ENCODE results near the gene BLMH. TPM values are rescaled to one million over a fixed set of nuclear protein-coding genes. Genes with fewer than 3 reads are reported as not detected.

The BLMH gene
- total and polyA plus RNA-seq, 4 donors, result 4.2 to 17.5 (median 12.9) TPM

DNA sequence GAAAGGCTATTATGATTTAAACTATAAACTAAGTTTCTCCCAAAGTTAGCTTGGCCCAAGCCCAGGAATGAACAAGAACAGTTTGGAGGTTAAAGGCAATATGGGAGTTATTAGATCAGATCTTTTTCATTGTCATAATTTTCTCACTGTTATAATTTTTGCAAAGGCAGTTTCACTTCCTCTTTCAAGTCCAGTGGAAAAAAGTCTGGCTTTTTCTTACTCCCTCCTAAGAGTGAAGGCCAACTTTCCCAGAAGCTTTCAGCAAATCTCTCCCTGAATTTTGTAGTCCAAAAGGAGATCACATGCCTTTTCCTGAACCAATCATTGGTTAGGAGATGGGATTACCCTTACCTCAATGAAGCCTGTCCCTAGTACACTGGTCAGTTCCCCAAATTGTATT, 9.1 kb upstream of the BLMH start:
- Histone ChIP-seq H3K4me3 (ENCODE audit: low read depth in 1 of 3, low read length in 3 of 3) (no peak overlapping the region), H3K9ac (ENCODE audit: low read depth in 1 of 2, low read length in 2 of 2) (no peak overlapping the region), H3K27ac (ENCODE audit: low read depth in 1 of 2, low read length in 2 of 2) (no peak overlapping the region), H3K4me1 (ENCODE audit: control insufficient read depth in 4 of 4, insufficient read depth in 4 of 4, low read length in 3 of 4) (no peaks in the 10 kb centered on the region), H3K27me3 (ENCODE audit: control insufficient read depth in 4 of 4, insufficient read depth in 4 of 4, low read length in 3 of 4) (no peaks in the 10 kb centered on the region), H3K36me3 (ENCODE audit: control insufficient read depth in 4 of 4, insufficient read depth in 3 of 4, low read depth in 1 of 4, low read length in 3 of 4) (no peaks in the 10 kb centered on the region), H3K9me3 (ENCODE audit: control insufficient read depth in 4 of 4, low read length in 3 of 4) (peaks cover 0 to 4% (median 0%) of the 10 kb centered on the region in 4 donors)
- DNase-seq (ENCODE audit: low spot score), result no peak
- TF ChIP-seq EGR1 (IDR thresholded peaks at IDR 0.05; ENCODE audit: low read depth in 2 of 2) (no peak), HNF4A (conservative IDR thresholded peaks at IDR 0.05) (no peak), NR2F2 (IDR thresholded peaks at IDR 0.05) (no peak), RXRA (IDR thresholded peaks at IDR 0.05) (no peak)
- TF ChIP-seq, protein P1, sequence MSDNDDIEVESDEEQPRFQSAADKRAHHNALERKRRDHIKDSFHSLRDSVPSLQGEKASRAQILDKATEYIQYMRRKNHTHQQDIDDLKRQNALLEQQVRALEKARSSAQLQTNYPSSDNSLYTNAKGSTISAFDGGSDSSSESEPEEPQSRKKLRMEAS (IDR thresholded peaks at IDR 0.05), result no peak
- TF ChIP-seq, protein P2, sequence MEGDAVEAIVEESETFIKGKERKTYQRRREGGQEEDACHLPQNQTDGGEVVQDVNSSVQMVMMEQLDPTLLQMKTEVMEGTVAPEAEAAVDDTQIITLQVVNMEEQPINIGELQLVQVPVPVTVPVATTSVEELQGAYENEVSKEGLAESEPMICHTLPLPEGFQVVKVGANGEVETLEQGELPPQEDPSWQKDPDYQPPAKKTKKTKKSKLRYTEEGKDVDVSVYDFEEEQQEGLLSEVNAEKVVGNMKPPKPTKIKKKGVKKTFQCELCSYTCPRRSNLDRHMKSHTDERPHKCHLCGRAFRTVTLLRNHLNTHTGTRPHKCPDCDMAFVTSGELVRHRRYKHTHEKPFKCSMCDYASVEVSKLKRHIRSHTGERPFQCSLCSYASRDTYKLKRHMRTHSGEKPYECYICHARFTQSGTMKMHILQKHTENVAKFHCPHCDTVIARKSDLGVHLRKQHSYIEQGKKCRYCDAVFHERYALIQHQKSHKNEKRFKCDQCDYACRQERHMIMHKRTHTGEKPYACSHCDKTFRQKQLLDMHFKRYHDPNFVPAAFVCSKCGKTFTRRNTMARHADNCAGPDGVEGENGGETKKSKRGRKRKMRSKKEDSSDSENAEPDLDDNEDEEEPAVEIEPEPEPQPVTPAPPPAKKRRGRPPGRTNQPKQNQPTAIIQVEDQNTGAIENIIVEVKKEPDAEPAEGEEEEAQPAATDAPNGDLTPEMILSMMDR (IDR thresholded peaks at IDR 0.05; ENCODE audit: low read depth, low read length, missing input control), result no peak

DNA sequence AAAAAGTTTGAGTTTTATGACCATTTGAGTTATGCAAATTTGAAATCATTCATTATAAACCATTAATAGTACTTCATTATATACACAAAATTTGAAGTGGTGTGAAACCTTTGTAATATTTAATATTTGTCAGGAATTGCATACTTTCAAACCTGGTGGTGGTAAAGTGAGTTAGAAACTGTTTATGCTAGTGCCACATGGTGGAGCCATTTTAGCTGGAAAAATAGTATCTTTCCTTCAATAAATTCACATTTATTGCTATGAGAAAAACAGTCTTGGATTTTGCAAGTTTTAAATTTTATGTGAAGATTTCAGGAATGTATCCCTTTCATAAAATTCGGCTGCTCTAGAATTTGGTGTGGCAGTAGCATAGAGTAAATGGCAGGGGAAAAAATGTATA, 7.3 kb upstream of the BLMH start:
- WGBS, result 80% methylated on average over 1 of the region's 1 CpG
- peaks cover 0 to 4% (median 0%) of the 10 kb centered on the region in 4 donors for H3K9me3 ChIP-seq (ENCODE audit: control insufficient read depth in 4 of 4, low read length in 3 of 4)
- TF ChIP-seq RAD21 (IDR thresholded peaks at IDR 0.05) (peak in 1 of 2 donors; percentile 48), EGR1 (IDR thresholded peaks at IDR 0.05; ENCODE audit: low read depth in 2 of 2) (no peak)
- TF ChIP-seq, protein P2 (IDR thresholded peaks at IDR 0.05; ENCODE audit: low read depth, low read length, missing input control), result peak; percentile 22

DNA sequence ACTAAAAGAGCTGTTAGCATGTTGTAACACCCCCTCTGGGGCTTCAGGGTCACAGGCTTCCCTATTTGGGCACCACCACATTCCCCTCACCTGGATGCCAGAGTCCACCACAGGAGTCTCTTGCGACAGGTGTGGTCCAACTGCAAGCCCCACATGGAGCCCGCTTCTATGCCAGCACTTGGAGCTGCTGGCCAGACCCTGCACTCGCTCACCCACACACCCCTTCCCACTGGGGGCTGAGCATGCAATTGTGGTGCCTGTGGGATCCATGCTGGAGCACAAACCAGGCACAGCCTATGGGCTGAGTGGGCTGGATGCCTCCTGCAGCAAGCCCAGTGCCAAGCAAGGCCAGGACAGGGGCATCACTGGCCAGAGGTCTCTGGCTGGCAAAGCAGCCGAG, 6.0 kb upstream of the BLMH start:
- H3K9me3 ChIP-seq (ENCODE audit: control insufficient read depth in 4 of 4, low read length in 3 of 4), result peaks cover 0 to 4% (median 0%) of the 10 kb centered on the region in 4 donors
- no peaks in the 10 kb centered on the region for H3K27me3 ChIP-seq (ENCODE audit: control insufficient read depth in 4 of 4, insufficient read depth in 4 of 4, low read length in 3 of 4)
- no peaks in the 10 kb centered on the region for H3K4me1 ChIP-seq (ENCODE audit: control insufficient read depth in 4 of 4, insufficient read depth in 4 of 4, low read length in 3 of 4)
- H3K27ac ChIP-seq (ENCODE audit: low read depth in 1 of 2, low read length in 2 of 2), result no peak overlapping the region
- no peak overlapping the region for H3K4me3 ChIP-seq (ENCODE audit: low read depth in 1 of 3, low read length in 3 of 3)
- DNase-seq (ENCODE audit: low spot score), result no peak
- no peak overlapping the region for H3K9ac ChIP-seq (ENCODE audit: low read depth in 1 of 2, low read length in 2 of 2)
- no peaks in the 10 kb centered on the region for H3K36me3 ChIP-seq (ENCODE audit: control insufficient read depth in 4 of 4, insufficient read depth in 3 of 4, low read depth in 1 of 4, low read length in 3 of 4)
- 97% methylated on average over 4 of the region's 4 CpGs for WGBS
- TF ChIP-seq, protein P3, sequence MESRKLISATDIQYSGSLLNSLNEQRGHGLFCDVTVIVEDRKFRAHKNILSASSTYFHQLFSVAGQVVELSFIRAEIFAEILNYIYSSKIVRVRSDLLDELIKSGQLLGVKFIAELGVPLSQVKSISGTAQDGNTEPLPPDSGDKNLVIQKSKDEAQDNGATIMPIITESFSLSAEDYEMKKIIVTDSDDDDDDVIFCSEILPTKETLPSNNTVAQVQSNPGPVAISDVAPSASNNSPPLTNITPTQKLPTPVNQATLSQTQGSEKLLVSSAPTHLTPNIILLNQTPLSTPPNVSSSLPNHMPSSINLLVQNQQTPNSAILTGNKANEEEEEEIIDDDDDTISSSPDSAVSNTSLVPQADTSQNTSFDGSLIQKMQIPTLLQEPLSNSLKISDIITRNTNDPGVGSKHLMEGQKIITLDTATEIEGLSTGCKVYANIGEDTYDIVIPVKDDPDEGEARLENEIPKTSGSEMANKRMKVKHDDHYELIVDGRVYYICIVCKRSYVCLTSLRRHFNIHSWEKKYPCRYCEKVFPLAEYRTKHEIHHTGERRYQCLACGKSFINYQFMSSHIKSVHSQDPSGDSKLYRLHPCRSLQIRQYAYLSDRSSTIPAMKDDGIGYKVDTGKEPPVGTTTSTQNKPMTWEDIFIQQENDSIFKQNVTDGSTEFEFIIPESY (IDR thresholded peaks at IDR 0.05), result no peak
- no peak for TF ChIP-seq GABPA (IDR thresholded peaks at IDR 0.05 in 1 of 2, conservative IDR thresholded peaks at IDR 0.05 in 1 of 2)
- TF ChIP-seq SP1 (IDR thresholded peaks at IDR 0.05), result no peak
- TF ChIP-seq, protein P2 (IDR thresholded peaks at IDR 0.05; ENCODE audit: low read depth, low read length, missing input control), result no peak
- TF ChIP-seq YY1 (IDR thresholded peaks at IDR 0.05), result no peak
- no peak for TF ChIP-seq EGR1 (IDR thresholded peaks at IDR 0.05; ENCODE audit: low read depth in 2 of 2)
- TF ChIP-seq RXRA (IDR thresholded peaks at IDR 0.05), result no peak
- TF ChIP-seq, protein P1 (IDR thresholded peaks at IDR 0.05), result no peak
- TF ChIP-seq TAF1 (conservative IDR thresholded peaks at IDR 0.05), result no peak
- no peak for TF ChIP-seq JUND (IDR thresholded peaks at IDR 0.05)
- TF ChIP-seq, protein P4, sequence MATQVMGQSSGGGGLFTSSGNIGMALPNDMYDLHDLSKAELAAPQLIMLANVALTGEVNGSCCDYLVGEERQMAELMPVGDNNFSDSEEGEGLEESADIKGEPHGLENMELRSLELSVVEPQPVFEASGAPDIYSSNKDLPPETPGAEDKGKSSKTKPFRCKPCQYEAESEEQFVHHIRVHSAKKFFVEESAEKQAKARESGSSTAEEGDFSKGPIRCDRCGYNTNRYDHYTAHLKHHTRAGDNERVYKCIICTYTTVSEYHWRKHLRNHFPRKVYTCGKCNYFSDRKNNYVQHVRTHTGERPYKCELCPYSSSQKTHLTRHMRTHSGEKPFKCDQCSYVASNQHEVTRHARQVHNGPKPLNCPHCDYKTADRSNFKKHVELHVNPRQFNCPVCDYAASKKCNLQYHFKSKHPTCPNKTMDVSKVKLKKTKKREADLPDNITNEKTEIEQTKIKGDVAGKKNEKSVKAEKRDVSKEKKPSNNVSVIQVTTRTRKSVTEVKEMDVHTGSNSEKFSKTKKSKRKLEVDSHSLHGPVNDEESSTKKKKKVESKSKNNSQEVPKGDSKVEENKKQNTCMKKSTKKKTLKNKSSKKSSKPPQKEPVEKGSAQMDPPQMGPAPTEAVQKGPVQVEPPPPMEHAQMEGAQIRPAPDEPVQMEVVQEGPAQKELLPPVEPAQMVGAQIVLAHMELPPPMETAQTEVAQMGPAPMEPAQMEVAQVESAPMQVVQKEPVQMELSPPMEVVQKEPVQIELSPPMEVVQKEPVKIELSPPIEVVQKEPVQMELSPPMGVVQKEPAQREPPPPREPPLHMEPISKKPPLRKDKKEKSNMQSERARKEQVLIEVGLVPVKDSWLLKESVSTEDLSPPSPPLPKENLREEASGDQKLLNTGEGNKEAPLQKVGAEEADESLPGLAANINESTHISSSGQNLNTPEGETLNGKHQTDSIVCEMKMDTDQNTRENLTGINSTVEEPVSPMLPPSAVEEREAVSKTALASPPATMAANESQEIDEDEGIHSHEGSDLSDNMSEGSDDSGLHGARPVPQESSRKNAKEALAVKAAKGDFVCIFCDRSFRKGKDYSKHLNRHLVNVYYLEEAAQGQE (IDR thresholded peaks at IDR 0.05), result no peak
- TF ChIP-seq NR2F2 (IDR thresholded peaks at IDR 0.05), result no peak

More for the DNA sequence above, 7.3 kb upstream of the BLMH start:
- Histone ChIP-seq H3K36me3 (ENCODE audit: control insufficient read depth in 4 of 4, insufficient read depth in 3 of 4, low read depth in 1 of 4, low read length in 3 of 4) (no peaks in the 10 kb centered on the region), H3K4me3 (ENCODE audit: low read depth in 1 of 3, low read length in 3 of 3) (no peak overlapping the region), H3K4me1 (ENCODE audit: control insufficient read depth in 4 of 4, insufficient read depth in 4 of 4, low read length in 3 of 4) (no peaks in the 10 kb centered on the region), H3K27ac (ENCODE audit: low read depth in 1 of 2, low read length in 2 of 2) (no peak overlapping the region), H3K9ac (ENCODE audit: low read depth in 1 of 2, low read length in 2 of 2) (no peak overlapping the region), H3K27me3 (ENCODE audit: control insufficient read depth in 4 of 4, insufficient read depth in 4 of 4, low read length in 3 of 4) (no peaks in the 10 kb centered on the region)
- DNase-seq (ENCODE audit: low spot score), result no peak
